ENCODE measurements around the gene CDC25A.

GRCh38 chr3:48112813-48113212, 75.4 kb downstream of the CDC25A start:
- TF ChIP-seq, protein P1, sequence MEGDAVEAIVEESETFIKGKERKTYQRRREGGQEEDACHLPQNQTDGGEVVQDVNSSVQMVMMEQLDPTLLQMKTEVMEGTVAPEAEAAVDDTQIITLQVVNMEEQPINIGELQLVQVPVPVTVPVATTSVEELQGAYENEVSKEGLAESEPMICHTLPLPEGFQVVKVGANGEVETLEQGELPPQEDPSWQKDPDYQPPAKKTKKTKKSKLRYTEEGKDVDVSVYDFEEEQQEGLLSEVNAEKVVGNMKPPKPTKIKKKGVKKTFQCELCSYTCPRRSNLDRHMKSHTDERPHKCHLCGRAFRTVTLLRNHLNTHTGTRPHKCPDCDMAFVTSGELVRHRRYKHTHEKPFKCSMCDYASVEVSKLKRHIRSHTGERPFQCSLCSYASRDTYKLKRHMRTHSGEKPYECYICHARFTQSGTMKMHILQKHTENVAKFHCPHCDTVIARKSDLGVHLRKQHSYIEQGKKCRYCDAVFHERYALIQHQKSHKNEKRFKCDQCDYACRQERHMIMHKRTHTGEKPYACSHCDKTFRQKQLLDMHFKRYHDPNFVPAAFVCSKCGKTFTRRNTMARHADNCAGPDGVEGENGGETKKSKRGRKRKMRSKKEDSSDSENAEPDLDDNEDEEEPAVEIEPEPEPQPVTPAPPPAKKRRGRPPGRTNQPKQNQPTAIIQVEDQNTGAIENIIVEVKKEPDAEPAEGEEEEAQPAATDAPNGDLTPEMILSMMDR (IDR thresholded peaks at IDR 0.05; ENCODE audit: poor library complexity), result no peak
- TF ChIP-seq EZH2phosphoT487 (IDR thresholded peaks at IDR 0.05; ENCODE audit: low read depth, severe bottlenecking, unreplicated experiment) (no peak), EZH2 (IDR thresholded peaks at IDR 0.05; ENCODE audit: borderline replicate concordance) (no peak)

Measured in hepatocyte (in vitro differentiated cells).